CD8-positive, alpha-beta memory T cell (primary cell): ENCODE data around the gene SLC29A2. TPM values are rescaled to one million over a fixed set of nuclear protein-coding genes. Genes with fewer than 3 reads are reported as not detected.

ENCODE experiments used
- CTCF ChIA-PET: fragments of 350-600 bp; sonication (Branson Sonifier 250); formaldehyde crosslinking; loops from one replicate; lab custom pipeline; 2021; ENCODE audit warnings: antibody characterized with exemption; lab: Charles Lee
- POLR2A ChIA-PET: fragments of 350-600 bp; sonication (Branson Sonifier 250); formaldehyde crosslinking; loops from one replicate; lab custom pipeline; 2021; ENCODE audit warnings: antibody characterized with exemption; lab: Charles Lee
- DNase-seq, 5 donors: peaks; one replicate each; pipeline versions ENCODE4 v3.0.0 to v3.0.0-alpha.2; 2020 to 2022; ENCODE audit warnings: mixed read lengths in 1 of 5
- H3K27ac ChIP-seq: one replicate; pipeline ENCODE4 v1.7.0; 2013; ENCODE audit warnings: low read depth, mild to moderate bottlenecking, low read length, moderate library complexity
- H3K27me3 ChIP-seq: 2 replicates; pipeline ENCODE4 v1.7.0; 2013; ENCODE audit warnings: low read length, mild to moderate bottlenecking; ENCODE audit not compliant: insufficient read depth, poor library complexity, severe bottlenecking
- H3K36me3 ChIP-seq: 2 replicates; pipeline ENCODE4 v1.7.0; 2013; ENCODE audit warnings: mild to moderate bottlenecking, low read length, moderate library complexity; ENCODE audit not compliant: insufficient read depth
- H3K4me1 ChIP-seq: 2 replicates; pipeline ENCODE4 v1.7.0; 2013; ENCODE audit warnings: mild to moderate bottlenecking, low read length, moderate library complexity; ENCODE audit not compliant: insufficient read depth
- H3K4me3 ChIP-seq: 2 replicates; pipeline ENCODE4 v1.7.0; 2013; ENCODE audit warnings: mild to moderate bottlenecking, low read length
- H3K9me3 ChIP-seq: 2 replicates; pipeline ENCODE4 v1.7.0; 2013; ENCODE audit warnings: mild to moderate bottlenecking, low read length
- H3K27ac Mint-ChIP-seq, 8 donors: one replicate each; pipeline ENCODE4 v1.8.0; 2020 to 2021; ENCODE audit warnings: mixed read lengths in 8 of 8, mild to moderate bottlenecking in 6 of 8, inconsistent platforms in 3 of 8, moderate library complexity in 3 of 8
- H3K27me3 Mint-ChIP-seq, 2 donors: one replicate each; pipeline ENCODE4 v1.8.0; 2020 to 2021; ENCODE audit warnings: mixed read lengths in 2 of 2, mild to moderate bottlenecking in 1 of 2, moderate library complexity in 1 of 2
- H3K36me3 Mint-ChIP-seq, 3 donors: one replicate each; pipeline ENCODE4 v1.8.0; 2020 to 2021; ENCODE audit warnings: mixed read lengths in 3 of 3, inconsistent platforms in 1 of 3, mild to moderate bottlenecking in 1 of 3
- H3K4me1 Mint-ChIP-seq, 3 donors: one replicate each; pipeline ENCODE4 v1.8.0; 2020 to 2021; ENCODE audit warnings: mixed read lengths in 3 of 3, inconsistent platforms in 1 of 3, mild to moderate bottlenecking in 1 of 3
- H3K4me3 Mint-ChIP-seq, 7 donors: one replicate each; pipeline ENCODE4 v1.8.0; 2020 to 2021; ENCODE audit warnings: mixed read lengths in 7 of 7, mild to moderate bottlenecking in 6 of 7, moderate library complexity in 4 of 7, inconsistent platforms in 2 of 7
- H3K9me3 Mint-ChIP-seq, 5 donors: one replicate each; pipeline ENCODE4 v1.8.0; 2020 to 2022; ENCODE audit warnings: mixed read lengths in 5 of 5, mild to moderate bottlenecking in 3 of 5, moderate library complexity in 2 of 5, inconsistent platforms in 1 of 5
- polyA plus RNA-seq: library from polyadenylated mRNA; unstranded; fragments of 300-500 nt; fragmentation: Illumina TruSeq; gene quantifications from one replicate; pipeline ENCODE4 v1.2.3, GENCODE V29; 2021
- total RNA-seq, 2 experiments: library from RNA; stranded (reverse); gene quantifications; one replicate each; pipeline ENCODE4 v1.2.3, GENCODE V29; 2021

Gene SLC29A2
- total and polyA plus RNA-seq, 3 experiments from 2014 or later = 1.9 to 8.5 (median 7.9) TPM

DNA sequence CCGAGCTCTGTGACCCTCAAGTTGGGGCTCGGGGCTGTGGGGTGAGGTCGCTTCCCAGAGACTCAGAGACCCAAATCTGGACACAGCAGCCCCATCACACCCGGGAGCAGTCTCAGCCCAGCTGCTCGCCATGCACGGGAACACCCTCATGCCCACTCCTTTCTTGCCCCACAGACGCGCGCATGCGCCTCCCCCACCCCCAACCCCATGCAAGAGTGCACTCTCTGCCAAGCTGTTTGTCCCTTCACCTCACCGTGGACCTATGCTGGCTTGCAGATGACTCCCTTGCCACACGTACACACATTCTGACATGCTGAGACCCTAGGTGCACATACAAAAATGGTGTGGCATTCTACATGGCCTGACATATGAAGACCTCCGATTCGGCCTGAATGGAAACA is 54.2 kb downstream of the SLC29A2 start:
- H3K4me1 ChIP-seq = peaks cover 60% of the 10 kb centered on the region
- peak in 3 of 5 donors; percentile 15 to 78 (median 78) for DNase-seq
- no peaks in the 10 kb centered on the region for H3K27me3 Mint-ChIP-seq

DNA sequence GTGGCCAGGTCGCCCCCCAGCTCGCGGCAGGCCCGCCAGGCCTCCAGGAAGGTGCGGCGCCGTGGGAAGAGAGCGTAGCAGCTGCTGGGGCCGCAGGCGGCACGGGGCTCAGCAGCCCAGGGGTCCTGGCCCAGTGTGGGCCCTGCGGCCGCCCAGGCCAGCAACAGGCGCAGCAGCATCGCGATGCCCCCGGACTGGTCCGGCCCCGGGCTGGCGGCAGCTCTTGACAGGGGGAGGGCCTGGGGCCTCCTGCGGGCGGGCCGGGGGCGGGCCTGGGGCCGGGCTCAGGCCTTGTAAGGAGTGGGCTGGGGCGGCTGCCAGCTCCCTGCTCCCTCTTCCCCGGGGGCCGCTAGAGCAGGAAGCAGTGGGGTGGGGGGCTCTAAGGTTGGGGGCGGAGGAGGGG is 54.7 kb downstream of the SLC29A2 start, which contains the start of gene CD248:
Gene CD248, minus strand, starts transcription at position 196 of the 403 bp plus-strand sequence. Its CDS starts 17 bp downstream, at position 179.
- peak within 1 kb of the TSS; percentile 56 for H3K4me3 ChIP-seq
- H3K36me3 Mint-ChIP-seq = peaks cover 0 to 2% (median 0%) of the 10 kb centered on the region in 3 donors
- ChIA-PET POLR2A (interaction anchor here (0.5 to 2.5 kb wide), 9 partner anchors 10 to 1028 kb away, joined by 3 to 10 read pairs (median 3); partner anchors contain the start of gene BRMS1), CTCF (interaction anchor here (0.6 to 2.1 kb wide), 6 partner anchors 10 to 122 kb away, joined by 3 to 10 read pairs (median 5); partner anchors contain the start of gene MRPL11)
- no peaks in the 10 kb centered on the region for H3K36me3 ChIP-seq
- no peaks in the 10 kb centered on the region for H3K27me3 Mint-ChIP-seq
- no peaks in the 10 kb centered on the region for H3K27me3 ChIP-seq
- peak within 1 kb of the TSS; percentile 66 to 93 (median 79) for H3K4me3 Mint-ChIP-seq
- peak within 1 kb of the TSS; percentile 73 for H3K27ac ChIP-seq
- H3K9me3 Mint-ChIP-seq = peaks cover 0 to 4% (median 0%) of the 10 kb centered on the region in 5 donors
- peak within 1 kb of the TSS; percentile 97 to 99 (median 98) for H3K27ac Mint-ChIP-seq
- DNase-seq = peak in 1 of 5 donors; percentile 55
- H3K4me1 ChIP-seq = peaks cover 60% of the 10 kb centered on the region
- H3K4me1 Mint-ChIP-seq = peaks cover 49 to 68% (median 54%) of the 10 kb centered on the region in 3 donors
- no peaks in the 10 kb centered on the region for H3K9me3 ChIP-seq

More for the DNA sequence above, 54.2 kb downstream of the SLC29A2 start:
- ChIA-PET CTCF (interaction anchor here (0.6 to 2.1 kb wide), 8 partner anchors 9 to 121 kb away, joined by 3 to 10 read pairs (median 4); partner anchors contain the start of gene MRPL11), POLR2A (interaction anchor here (0.5 to 2.5 kb wide), 12 partner anchors 9 to 1027 kb away, joined by 3 to 10 read pairs (median 4); partner anchors contain the start of genes BRMS1, RIN1 and SLC29A2)
- H3K27ac ChIP-seq = peak overlapping the region; percentile 73
- Mint-ChIP-seq H3K4me3 (peak overlapping the region; percentile 66 to 89 (median 77)), H3K9me3 (peaks cover 0 to 4% (median 0%) of the 10 kb centered on the region in 5 donors), H3K27ac (peak overlapping the region; percentile 97 to 99 (median 98)), H3K4me1 (peaks cover 51 to 68% (median 53%) of the 10 kb centered on the region in 3 donors), H3K36me3 (peaks cover 0 to 2% (median 0%) of the 10 kb centered on the region in 3 donors)
- peak overlapping the region; percentile 56 for H3K4me3 ChIP-seq
- no peaks in the 10 kb centered on the region for H3K36me3 ChIP-seq
- no peaks in the 10 kb centered on the region for H3K9me3 ChIP-seq
- H3K27me3 ChIP-seq = no peaks in the 10 kb centered on the region

DNA sequence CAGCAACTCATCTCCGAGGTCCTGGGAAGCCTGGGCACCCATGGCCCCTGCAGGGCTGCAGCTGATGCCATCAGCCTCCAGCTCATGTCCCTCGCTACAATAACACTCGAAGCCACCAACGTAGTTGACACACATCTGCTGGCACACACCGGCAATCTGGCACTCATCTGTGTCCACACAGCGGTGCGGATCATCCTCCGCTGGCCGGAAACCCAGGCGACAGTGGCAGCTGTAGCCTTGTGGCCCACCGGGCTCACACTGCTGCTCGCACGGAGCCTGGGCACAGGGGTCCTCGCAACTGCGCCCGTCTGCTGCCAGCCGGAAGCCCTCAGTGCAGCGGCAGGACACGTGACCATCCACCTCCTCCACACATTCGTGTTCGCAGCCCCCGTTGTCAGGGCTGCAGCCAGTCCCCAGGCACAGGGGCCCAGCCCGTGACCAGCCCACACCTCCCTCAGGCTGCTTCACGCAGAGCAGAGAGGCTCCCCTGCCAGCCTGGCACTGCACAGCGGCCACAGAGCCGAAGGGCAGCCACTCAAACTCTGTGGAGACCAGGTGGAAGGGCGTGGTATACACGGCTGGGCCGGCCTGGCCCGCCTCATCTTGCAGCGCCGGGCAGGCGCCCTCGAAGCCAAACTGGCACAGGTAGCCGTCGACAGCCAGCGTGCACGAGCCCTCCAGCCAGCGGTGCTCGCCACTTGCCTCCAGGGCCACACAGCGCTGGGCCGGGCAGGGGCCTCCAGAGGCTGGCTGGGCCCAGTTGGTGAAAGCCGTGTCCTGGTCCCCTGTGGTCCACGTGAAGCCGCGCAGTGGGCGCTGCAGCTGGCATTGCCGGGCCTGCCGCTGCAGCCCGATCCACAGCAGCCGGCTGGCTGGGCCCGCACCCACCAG is 55.4 kb downstream of the SLC29A2 start:
- H3K4me1 ChIP-seq = peaks cover 59% of the 10 kb centered on the region
- H3K36me3 Mint-ChIP-seq = peaks cover 0 to 3% (median 0%) of the 10 kb centered on the region in 3 donors
- H3K27ac ChIP-seq = no peak overlapping the region
- no peak overlapping the region for H3K4me3 ChIP-seq
- peaks cover 0 to 4% (median 0%) of the 10 kb centered on the region in 5 donors for H3K9me3 Mint-ChIP-seq
- no peaks in the 10 kb centered on the region for H3K27me3 Mint-ChIP-seq
- ChIA-PET CTCF (interaction anchor here (0.7 to 1.1 kb wide), 3 partner anchors 13 to 73 kb away, joined by 3 to 4 read pairs (median 3); no protein-coding TSS in a partner anchor), POLR2A (interaction anchor here (0.6 to 2.5 kb wide), 7 partner anchors 11 to 56 kb away, joined by 3 to 10 read pairs (median 3); partner anchors contain the start of genes BRMS1 and YIF1A)
- peaks cover 49 to 68% (median 56%) of the 10 kb centered on the region in 3 donors for H3K4me1 Mint-ChIP-seq
- H3K27ac Mint-ChIP-seq = peak overlapping the region in 7 of 8 donors; percentile 86 to 98 (median 91)
- H3K9me3 ChIP-seq = no peaks in the 10 kb centered on the region
- H3K36me3 ChIP-seq = no peaks in the 10 kb centered on the region
- peak in 2 of 5 donors; percentile 68 to 80 for DNase-seq
- peak overlapping the region; percentile 13 to 93 (median 66) for H3K4me3 Mint-ChIP-seq
- no peaks in the 10 kb centered on the region for H3K27me3 ChIP-seq

DNA sequence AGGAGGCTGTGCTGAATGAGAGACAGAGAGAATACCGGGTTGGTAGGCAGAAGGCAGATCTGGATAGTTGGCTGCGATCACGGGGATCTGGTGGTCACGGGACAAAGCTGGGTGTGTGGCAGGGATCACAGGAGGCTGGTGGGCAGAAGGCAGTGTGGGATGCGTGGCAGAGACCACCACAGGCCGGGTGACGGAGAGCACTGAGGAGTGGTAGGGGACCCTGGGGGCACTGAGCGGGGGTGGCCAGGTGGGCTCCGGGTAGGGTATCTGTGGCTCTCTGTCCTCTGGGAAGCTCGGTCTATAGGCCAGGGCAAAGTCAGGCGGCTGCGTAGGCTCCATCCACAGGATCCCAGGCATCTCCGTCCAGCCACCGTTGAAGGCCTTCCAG is 56.1 kb downstream of the SLC29A2 start:
- H3K27me3 ChIP-seq = no peaks in the 10 kb centered on the region
- ChIA-PET POLR2A (interaction anchor here (0.6 to 1.1 kb wide), 3 partner anchors 19 to 48 kb away, joined by 3 read pairs; partner anchors contain the start of gene YIF1A), CTCF (interaction anchor here (0.7 to 1.1 kb wide), 2 partner anchors 13 to 74 kb away, joined by 3 to 4 read pairs; no protein-coding TSS in a partner anchor)
- peaks cover 49 to 68% (median 56%) of the 10 kb centered on the region in 3 donors for H3K4me1 Mint-ChIP-seq
- no peaks in the 10 kb centered on the region for H3K36me3 ChIP-seq
- no peak overlapping the region for H3K27ac ChIP-seq
- H3K4me3 Mint-ChIP-seq = peak overlapping the region; percentile 61 to 93 (median 79)
- no peaks in the 10 kb centered on the region for H3K27me3 Mint-ChIP-seq
- H3K9me3 ChIP-seq = no peaks in the 10 kb centered on the region
- peaks cover 59% of the 10 kb centered on the region for H3K4me1 ChIP-seq
- DNase-seq = no peak
- H3K4me3 ChIP-seq = no peak overlapping the region
- peaks cover 0 to 3% (median 0%) of the 10 kb centered on the region in 3 donors for H3K36me3 Mint-ChIP-seq
- peak overlapping the region; percentile 77 to 98 (median 91) for H3K27ac Mint-ChIP-seq
- H3K9me3 Mint-ChIP-seq = peaks cover 0 to 4% (median 0%) of the 10 kb centered on the region in 5 donors

DNA sequence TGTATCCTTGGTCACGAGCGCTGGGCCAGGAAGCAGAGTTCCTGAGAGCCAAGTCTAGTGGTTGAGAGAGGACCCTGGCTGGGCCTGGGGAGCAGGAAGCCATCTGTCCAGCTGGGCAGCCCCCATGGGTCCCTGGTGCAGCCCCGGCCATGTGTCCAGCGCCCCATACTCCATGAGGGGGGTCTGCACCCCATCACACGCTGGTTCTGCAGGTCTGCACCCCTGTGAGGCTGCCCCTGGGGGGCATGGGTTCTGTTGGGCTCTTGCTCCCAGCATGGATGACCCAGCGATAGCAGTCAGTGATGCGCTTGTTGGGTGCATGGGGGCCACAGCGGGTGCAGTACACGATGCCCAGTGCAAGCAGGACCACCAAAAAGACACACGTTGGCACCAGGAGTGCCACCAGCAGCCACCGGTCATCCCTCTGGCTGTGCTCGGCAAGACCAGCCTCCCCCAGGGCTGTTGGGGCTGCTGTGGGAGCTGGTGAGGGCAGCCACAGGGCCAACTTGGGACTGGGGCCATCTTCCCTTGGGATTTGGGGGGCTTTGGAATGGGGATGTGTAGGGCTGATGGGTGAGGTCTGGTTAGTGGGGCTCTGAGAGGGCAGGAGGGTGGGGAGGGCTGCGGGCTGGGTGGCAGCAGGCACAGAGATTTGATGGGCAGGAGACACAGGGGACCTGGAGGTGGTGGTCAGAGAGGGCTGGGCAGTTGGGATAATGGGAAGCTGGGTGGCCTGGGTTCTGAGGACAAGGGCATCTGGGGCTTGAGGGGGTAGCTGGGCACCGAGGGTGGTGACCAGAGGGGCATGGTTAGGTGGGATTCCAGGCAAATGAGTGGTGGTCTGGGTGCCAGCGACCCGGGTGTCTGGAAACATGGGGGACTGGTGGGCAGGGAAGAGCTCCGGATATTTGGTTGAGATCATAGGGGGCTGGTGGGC is 56.7 kb downstream of the SLC29A2 start:
- Mint-ChIP-seq H3K4me1 (peaks cover 46 to 62% (median 52%) of the 10 kb centered on the region in 3 donors), H3K27me3 (peaks cover 0 to under 1% of the 10 kb centered on the region in 2 donors), H3K4me3 (peak overlapping the region; percentile 61 to 93 (median 83)), H3K36me3 (peaks cover 0 to 3% (median 0%) of the 10 kb centered on the region in 3 donors), H3K9me3 (no peaks in the 10 kb centered on the region), H3K27ac (peak overlapping the region; percentile 89 to 98 (median 94))
- Histone ChIP-seq H3K4me1 (peaks cover 59% of the 10 kb centered on the region), H3K27me3 (no peaks in the 10 kb centered on the region), H3K9me3 (no peaks in the 10 kb centered on the region), H3K27ac (no peak overlapping the region), H3K36me3 (no peaks in the 10 kb centered on the region), H3K4me3 (no peak overlapping the region)
- no peak for DNase-seq
- ChIA-PET POLR2A (interaction anchor here (0.6 to 1.1 kb wide), 4 partner anchors 20 to 131 kb away, joined by 3 read pairs; partner anchors contain the start of gene YIF1A), CTCF (interaction anchor here (1.1 to 4.0 kb wide), 3 partner anchors 14 to 27 kb away, joined by 3 to 72 read pairs (median 4); partner anchors contain the start of gene BRMS1)

DNA sequence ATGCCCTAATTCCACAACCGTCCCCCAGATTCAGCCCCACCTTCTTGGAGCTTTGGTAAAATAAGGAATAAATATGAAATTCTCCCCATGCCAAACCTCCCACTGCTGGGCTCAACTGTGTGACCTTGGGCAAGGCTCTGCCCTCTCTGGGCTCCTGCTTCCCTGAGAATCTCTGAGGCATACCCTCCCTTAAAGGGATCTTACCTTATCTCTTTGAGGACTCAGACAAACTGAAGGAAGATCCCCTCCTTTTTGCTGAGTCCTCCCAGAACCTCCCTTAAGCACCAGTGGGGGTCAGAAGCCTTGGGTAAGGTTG is 57.4 kb downstream of the SLC29A2 start:
- Mint-ChIP-seq H3K9me3 (no peaks in the 10 kb centered on the region), H3K4me1 (peaks cover 39 to 55% (median 48%) of the 10 kb centered on the region in 3 donors), H3K36me3 (peaks cover 0 to 3% (median 0%) of the 10 kb centered on the region in 3 donors), H3K4me3 (peak overlapping the region; percentile 63 to 93 (median 73)), H3K27me3 (peaks cover 0 to 3% of the 10 kb centered on the region in 2 donors), H3K27ac (peak overlapping the region; percentile 88 to 98 (median 94))
- Histone ChIP-seq H3K4me1 (peaks cover 53% of the 10 kb centered on the region), H3K9me3 (no peaks in the 10 kb centered on the region), H3K36me3 (no peaks in the 10 kb centered on the region), H3K27me3 (no peaks in the 10 kb centered on the region), H3K4me3 (peak overlapping the region; percentile 70), H3K27ac (no peak overlapping the region)
- POLR2A ChIA-PET = interaction anchor here (0.6 kb wide), 2 partner anchors 132 to 810 kb away, joined by 3 to 4 read pairs; no protein-coding TSS in a partner anchor
- DNase-seq = no peak
- CTCF ChIA-PET = interaction anchor here (1.2 to 4.5 kb wide), 5 partner anchors 11 to 75 kb away, joined by 3 to 72 read pairs (median 47); partner anchors contain the start of genes BRMS1 and RIN1
